GM18951 (cell line): ENCODE results near the gene MPDU1.

Experiments
- POLR2A ChIP-seq: IDR thresholded peaks from 4 replicates; pipeline ENCODE4 v1.6.1; 2011; ENCODE audit warnings: mild to moderate bottlenecking; ENCODE audit not compliant: insufficient read length, insufficient read depth; ENCODE audit errors: extremely low read depth
- in situ Hi-C: fragments of 300-500 bp; cut with MboI; formaldehyde crosslinking; loops from one replicate; pipeline ENCODE4 v1.12.0; 2022; ENCODE audit warnings: low sequenced_read_pairs, mixed read lengths, inconsistent platforms; ENCODE audit not compliant: unreplicated experiment

Gene MPDU1

DNA sequence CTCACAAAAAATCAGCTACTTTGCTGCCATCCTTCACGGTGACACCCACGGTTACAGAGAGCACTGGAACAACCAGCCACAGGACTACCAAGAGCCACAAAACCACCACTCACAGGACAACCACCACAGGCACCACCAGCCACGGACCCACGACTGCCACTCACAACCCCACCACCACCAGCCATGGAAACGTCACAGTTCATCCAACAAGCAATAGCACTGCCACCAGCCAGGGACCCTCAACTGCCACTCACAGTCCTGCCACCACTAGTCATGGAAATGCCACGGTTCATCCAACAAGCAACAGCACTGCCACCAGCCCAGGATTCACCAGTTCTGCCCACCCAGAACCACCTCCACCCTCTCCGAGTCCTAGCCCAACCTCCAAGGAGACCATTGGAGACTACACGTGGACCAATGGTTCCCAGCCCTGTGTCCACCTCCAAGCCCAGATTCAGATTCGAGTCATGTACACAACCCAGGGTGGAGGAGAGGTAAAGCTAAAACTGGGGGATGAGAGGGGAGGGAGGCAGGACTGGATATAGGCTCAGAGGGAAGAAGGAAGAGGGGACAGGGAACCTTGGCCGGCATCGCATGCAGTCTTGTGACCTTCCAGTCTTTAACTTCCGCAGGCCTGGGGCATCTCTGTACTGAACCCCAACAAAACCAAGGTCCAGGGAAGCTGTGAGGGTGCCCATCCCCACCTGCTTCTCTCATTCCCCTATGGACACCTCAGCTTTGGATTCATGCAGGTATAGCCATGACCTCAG lies 3.6 kb upstream of the MPDU1 start:
- peak; percentile 19 for TF ChIP-seq POLR2A
- in situ Hi-C loops = no loop called here

DNA sequence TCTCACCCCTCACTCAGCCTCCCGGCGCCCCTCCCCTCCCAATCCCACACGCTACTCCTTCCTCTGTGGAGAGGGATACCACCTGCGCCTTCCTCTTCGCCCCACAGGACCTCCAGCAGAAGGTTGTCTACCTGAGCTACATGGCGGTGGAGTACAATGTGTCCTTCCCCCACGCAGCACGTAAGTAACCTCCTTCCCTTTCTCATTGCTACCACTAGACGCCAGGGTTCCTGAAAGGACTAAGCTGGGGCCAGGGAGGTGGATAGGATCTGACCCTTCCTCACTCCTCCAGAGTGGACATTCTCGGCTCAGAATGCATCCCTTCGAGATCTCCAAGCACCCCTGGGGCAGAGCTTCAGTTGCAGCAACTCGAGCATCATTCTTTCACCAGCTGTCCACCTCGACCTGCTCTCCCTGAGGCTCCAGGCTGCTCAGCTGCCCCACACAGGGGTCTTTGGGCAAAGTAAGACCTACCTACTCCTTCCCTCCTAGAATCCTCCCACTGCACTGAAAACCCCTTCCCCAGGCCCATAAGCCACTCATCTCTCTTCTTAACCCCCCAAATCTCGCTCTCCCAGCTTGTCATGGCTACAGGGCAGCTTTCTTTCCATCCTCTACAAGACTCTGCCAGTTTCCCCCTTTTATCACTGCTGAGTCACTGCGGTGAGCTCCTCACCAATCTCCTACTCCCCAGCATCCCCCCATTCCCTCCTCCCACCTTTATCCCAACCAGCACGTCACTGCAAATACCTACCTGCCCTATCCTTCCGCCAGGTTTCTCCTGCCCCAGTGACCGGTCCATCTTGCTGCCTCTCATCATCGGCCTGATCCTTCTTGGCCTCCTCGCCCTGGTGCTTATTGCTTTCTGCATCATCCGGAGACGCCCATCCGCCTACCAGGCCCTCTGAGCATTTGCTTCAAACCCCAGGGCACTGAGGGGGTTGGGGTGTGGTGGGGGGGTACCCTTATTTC lies 2.8 kb upstream of the MPDU1 start:
- no peak for TF ChIP-seq POLR2A
- in situ Hi-C loops = no loop called here

DNA sequence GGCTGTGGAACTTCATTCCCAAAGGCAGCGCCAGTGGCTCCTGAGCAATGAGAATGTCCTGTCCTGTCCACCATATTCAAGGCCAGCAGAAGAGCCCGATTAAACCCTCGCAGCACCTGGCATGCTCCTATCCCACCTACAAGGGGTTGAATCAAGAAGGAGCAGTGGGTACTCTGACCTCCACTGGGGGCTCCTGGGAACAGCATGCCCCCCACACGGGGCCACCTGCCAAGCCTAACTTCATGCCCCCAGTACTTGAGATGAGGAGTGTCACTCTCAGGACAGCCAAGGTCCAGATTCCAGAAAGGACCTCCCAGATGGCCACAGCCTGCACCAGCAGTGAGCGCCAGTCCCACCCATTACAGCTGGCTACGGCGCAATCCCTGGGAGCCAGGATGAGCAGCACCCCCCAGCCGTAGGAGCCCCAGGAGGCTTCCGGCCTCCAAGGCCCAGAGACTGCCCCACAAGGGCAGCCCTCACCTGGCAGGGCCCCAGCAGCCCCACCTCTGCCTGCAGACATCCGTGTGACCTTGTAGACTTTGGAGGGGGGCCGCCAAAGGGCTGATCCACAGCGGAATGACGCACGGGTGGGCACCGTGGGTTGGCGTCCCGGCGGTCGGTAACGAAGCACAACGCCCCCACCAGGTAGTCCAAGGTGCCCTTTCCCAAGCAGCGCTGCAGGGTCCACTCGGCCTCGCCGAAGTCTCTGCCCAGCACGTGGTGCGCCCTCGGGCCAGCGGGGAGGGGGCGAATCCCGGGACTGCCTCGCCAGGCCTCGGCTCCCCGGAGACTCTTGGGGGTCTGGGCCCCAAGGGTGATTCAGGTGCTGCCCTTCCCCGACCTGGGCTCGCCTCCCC lies 1.0 kb upstream of the MPDU1 start:
- no peak for TF ChIP-seq POLR2A
- in situ Hi-C loops = no loop called here

DNA sequence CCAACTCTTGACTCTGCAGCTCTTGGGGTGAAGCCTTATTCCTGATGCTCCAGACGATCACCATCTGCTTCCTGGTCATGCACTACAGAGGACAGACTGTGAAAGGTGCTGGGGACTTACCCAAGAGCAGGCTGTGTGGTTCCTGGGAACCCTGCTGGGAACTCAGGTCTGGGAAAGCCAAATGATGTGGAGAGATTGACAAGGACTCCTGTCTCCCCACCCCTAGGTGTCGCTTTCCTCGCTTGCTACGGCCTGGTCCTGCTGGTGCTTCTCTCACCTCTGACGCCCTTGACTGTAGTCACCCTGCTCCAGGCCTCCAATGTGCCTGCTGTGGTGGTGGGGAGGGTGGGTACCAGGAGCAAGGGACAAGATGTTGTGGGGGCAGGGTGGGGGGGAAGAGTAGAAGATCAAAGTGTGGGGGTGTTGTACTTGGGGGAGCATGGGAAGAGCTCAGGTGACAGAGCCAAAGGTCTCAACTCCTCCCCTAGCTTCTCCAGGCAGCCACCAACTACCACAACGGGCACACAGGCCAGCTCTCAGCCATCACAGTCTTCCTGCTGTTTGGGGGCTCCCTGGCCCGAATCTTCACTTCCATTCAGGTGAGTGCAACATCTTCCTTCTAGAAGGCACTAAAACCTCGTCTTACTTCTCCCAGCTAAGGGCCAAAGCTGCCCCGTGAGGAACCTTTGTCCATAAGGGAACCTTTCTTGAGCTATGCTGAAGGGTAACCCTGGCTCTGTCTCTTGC lies 3.2 kb downstream of the MPDU1 start:
- TF ChIP-seq POLR2A = no peak
- in situ Hi-C loops = no loop called here

DNA sequence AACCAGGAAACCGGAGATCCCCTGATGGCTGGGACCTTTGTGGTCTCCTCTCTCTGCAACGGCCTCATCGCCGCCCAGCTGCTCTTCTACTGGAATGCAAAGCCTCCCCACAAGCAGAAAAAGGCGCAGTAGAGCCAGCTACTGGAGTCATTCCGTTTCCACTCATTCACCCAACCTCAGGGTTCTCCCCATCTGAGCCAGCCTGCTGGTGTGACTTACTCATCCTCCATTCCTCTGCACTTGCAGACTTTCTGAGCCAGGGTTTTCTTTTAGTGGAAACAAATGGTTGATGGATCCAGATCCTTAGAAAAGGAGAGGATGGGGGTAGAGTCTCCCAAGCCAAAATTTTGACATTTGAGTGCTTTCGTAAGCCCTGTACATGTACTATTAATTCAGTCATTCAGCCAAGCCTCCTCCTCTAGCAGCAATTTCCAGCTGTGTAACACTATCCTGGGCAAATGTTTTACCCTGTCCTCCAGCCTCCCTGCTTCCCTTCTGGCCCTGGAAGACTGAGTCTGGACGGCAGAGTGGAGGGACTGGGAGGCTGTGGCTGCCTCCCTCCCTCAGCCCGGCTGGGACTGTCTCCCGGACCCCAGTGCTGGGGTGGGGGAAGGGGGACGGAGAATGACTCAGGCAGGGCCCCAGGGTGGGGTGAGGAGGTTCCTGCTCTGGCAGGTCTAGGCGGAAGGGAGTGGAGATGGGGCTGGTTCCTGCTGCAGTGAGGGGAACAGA lies 3.9 kb downstream of the MPDU1 start:
- TF ChIP-seq POLR2A = no peak
- in situ Hi-C loops = no loop called here

DNA sequence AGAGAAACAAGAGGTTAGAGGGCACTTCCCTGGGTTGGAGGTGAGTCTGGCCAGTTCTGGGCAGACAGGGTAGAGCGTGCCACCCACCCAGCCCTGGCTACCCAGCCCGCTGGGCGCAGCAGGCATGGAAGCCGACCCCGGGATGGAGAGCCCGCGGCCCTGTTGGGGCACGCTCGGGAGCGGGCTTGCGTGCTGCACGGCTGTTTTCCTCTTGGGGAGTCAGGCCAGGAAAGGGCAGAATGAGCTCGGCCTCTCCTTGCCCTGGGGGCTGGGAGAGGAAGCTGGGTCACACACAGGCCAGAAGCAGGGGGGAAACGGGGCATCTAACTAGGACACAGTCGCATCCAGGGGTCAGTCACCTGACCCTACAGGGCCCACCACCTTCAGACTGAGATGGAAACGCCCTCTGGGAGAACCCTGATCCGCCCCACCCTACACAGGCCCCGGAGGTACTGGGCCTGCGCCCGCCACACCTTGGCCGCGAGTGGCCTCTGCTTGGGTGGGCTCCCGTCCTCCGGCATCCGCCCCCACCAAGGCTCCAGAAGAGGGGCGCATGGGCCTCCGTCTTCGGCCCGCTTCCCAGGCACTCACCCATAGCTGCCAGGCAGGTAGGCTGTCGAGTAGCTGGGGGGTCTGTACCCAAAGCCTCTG lies 5.0 kb downstream of the MPDU1 start:
- TF ChIP-seq POLR2A = no peak
- in situ Hi-C loops = no loop called here

GRCh38 chr17:7589204-7589868 lies 5.7 kb downstream of the MPDU1 start:
- TF ChIP-seq POLR2A = no peak
- in situ Hi-C loops = no loop called here

DNA sequence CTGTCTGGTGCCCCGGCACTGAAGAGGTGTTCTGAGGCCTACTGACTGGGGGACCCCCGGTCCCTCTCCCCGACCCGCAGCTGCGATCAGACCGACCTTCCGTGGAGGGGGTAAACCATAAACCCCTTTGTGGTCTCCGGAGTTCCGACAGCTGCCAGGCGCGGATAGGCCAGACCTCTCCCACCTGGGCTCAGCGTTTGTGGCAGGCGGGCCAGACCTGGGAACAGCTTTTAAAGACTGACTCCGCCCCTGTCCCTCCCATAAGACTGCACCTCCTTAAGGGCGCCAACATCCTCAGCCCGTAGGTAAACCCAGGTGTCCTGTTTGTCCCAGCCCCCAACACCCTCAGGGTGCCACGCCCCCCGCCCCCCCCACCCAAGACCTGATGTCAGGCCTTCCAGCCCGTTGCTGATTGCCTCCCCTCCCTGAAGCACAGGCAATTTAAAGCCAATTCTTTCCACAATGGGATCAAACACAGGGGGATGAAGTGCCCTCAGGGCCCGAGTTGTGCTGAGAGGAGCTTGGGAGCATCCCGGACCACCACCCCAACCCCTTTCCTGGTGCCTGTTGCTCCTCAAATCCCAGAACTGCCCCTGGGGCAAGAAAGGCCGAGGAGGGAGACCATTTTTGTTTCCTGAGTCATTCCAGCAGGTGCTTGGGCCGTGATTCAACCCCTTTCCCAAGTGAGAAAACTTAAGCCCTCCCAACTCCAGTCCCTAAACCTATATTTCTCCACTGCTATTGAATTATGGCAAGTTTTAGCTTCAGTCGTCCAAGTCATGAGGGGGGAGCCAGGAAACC lies 6.4 kb downstream of the MPDU1 start, which contains the start of gene SOX15:
TSS of gene SOX15 (minus strand) at position 204 of the 801 bp plus-strand sequence. CDS start 418 bp downstream, outside the sequence.
- in situ Hi-C loops = no loop called here
- no peak for TF ChIP-seq POLR2A

DNA sequence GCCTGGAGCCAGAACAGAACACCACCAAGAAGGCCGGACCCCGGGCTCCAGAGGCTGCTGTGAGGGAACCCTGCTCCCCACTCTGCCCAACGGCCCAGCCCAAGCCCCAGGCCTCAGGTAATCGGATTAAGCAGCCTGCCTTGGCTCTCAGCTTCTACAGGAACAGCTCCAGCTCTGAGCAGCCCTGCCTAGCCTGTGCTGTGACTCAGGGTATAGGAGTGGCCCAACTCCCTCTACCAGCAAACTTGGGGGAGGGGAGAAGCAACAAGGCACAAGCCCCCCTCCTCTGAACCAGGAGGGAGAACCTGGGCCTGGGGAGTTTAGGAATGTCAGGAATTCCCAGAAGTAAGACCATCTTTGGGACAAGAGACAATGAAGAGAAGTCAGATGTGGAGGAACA lies 7.1 kb downstream of the MPDU1 start:
- in situ Hi-C loops = no loop called here

DNA sequence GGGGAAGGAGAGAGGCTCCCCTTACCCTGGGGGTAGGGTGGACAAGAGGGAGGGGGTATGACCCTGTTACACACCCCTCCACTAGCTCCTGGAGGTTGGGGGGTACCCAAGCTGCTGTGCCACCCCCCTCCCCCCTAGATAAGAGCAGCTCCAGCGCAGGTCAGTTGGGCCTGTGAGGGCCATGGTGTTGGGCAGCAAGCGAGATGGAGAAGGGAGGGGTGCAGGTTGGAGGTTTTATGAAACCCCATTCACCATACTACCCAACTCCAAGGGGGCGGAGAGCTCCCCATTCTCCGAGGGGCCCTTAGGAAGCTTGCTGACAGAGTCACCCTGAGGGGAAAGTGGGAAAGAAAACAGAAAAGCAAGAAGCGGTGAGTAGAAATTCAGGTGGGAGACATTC lies 7.9 kb downstream of the MPDU1 start:
- no peak for TF ChIP-seq POLR2A
- in situ Hi-C loops = no loop called here

More for the DNA sequence above, 7.1 kb downstream of the MPDU1 start:
- TF ChIP-seq POLR2A = no peak
